GM12878 (cell line): ENCODE data around the gene GNG13. TPM values are rescaled to one million over a fixed set of nuclear protein-coding genes. Genes with fewer than 3 reads are reported as not detected.

ENCODE experiments used
- ATAC-seq: fragments of 200-7000 bp; cut with Tn5 transposase; 3 replicates; pipeline ENCODE4 v1.9.1; 2020; ENCODE audit warnings: mild to moderate bottlenecking, moderate library complexity
- BruUV-seq: library from RNA; stranded (reverse); fragments of 400-500 nt; replicated peaks from 2 replicates; lab custom pipeline; 2021; lab: Mats Ljungman, UMichigan
- CTCF ChIA-PET: fragments of 300-600 bp; sonication (Branson Sonifier 250); formaldehyde crosslinking; extraction: SDS; loops from one replicate; lab custom pipeline; 2021; ENCODE audit warnings: inconsistent platforms; lab: Yijun Ruan, JAX
- POLR2A ChIA-PET: fragments of 350-600 bp; formaldehyde crosslinking; extraction: SDS; loops from one replicate; lab custom pipeline; 2021; ENCODE audit warnings: inconsistent platforms; lab: Charles Lee
- RAD21 ChIA-PET: fragments of 300-600 bp; sonication (Branson Sonifier 250); formaldehyde crosslinking; loops from one replicate; lab custom pipeline; 2023; ENCODE audit warnings: antibody characterized with exemption; ENCODE audit not compliant: unreplicated experiment; lab: Charles Lee
- SMC1A ChIA-PET: fragments of 300-600 bp; sonication (Branson Sonifier 250); formaldehyde crosslinking; loops from one replicate; lab custom pipeline; 2023; ENCODE audit not compliant: unreplicated experiment, uncharacterized antibody; lab: Charles Lee
- DNase-seq: peaks from one replicate; pipeline ENCODE4 v3.0.0-alpha.2; 2011; ENCODE audit warnings: low read depth, low spot score
- FAIRE-seq: peaks from 3 replicates; lab custom pipeline; 2011; peaks lifted over from hg19 to GRCh38; lab: Jason Lieb, UNC
- H2AFZ ChIP-seq: 2 replicates; pipeline ENCODE4 v1.6.0; 2011; ENCODE audit warnings: low read depth, low read length, control low read depth; ENCODE audit not compliant: control insufficient read depth
- H3K27ac ChIP-seq: 2 replicates; pipeline ENCODE4 v1.5.1; 2011; ENCODE audit warnings: control low read depth; ENCODE audit not compliant: control insufficient read depth, insufficient read depth
- H3K27me3 ChIP-seq, 2 experiments: replicated peaks in 1 of 2; 2 replicates each; pipeline versions ENCODE4 v1.6.0 to v1.6.1; 2011; ENCODE audit warnings: low read length in 1 of 2; ENCODE audit not compliant: control insufficient read depth in 2 of 2, insufficient read depth in 2 of 2
- H3K36me3 ChIP-seq, 2 experiments: 2 replicates each; pipeline ENCODE4 v1.5.1; 2011; ENCODE audit warnings: low read length in 1 of 2; ENCODE audit not compliant: control insufficient read depth in 2 of 2, insufficient read depth in 2 of 2
- H3K4me1 ChIP-seq: 2 replicates; pipeline ENCODE4 v1.6.1; 2011; ENCODE audit warnings: mild to moderate bottlenecking, low read length, moderate library complexity, mixed read lengths; ENCODE audit not compliant: control insufficient read depth, insufficient read depth
- H3K4me2 ChIP-seq: 2 replicates; pipeline ENCODE4 v1.6.0; 2011; ENCODE audit warnings: control low read depth; ENCODE audit not compliant: control insufficient read depth, insufficient read depth
- H3K4me3 ChIP-seq: fragments of 200-600 bp; sonication (generic); 2 replicates; pipeline ENCODE4 v1.5.1; 2016
- H3K79me2 ChIP-seq: 2 replicates; pipeline ENCODE4 v1.6.0; 2011; ENCODE audit warnings: low read length; ENCODE audit not compliant: control insufficient read depth, insufficient read depth
- H3K9ac ChIP-seq: 2 replicates; pipeline ENCODE4 v1.8.0; 2011; ENCODE audit warnings: low read length, control low read depth, mixed read lengths; ENCODE audit not compliant: control insufficient read depth, insufficient read depth
- H3K9me3 ChIP-seq: replicated peaks from 3 replicates; pipeline ENCODE4 v1.5.1; 2011; ENCODE audit warnings: mild to moderate bottlenecking, low read length; ENCODE audit not compliant: control insufficient read depth, insufficient read depth
- H4K20me1 ChIP-seq: 2 replicates; pipeline ENCODE4 v1.6.0; 2011; ENCODE audit not compliant: control insufficient read depth, insufficient read depth
- BHLHE40 ChIP-seq, 2 experiments: fragments of 450-650 bp in 1 of 2; IDR thresholded peaks; 2 replicates each; pipeline ENCODE4 v1.6.1; 2011 to 2017; ENCODE audit warnings: low read depth in 2 of 2, borderline replicate concordance in 1 of 2, improper control_type of control experiment in 1 of 2, low read length in 1 of 2, mild to moderate bottlenecking in 1 of 2
- CHD4 ChIP-seq: fragments of 200-600 bp; sonication (generic); IDR thresholded peaks from 2 replicates; pipeline ENCODE4 v1.6.1; 2016; ENCODE audit warnings: mild to moderate bottlenecking
- CREB1 ChIP-seq: IDR thresholded peaks from 2 replicates; pipeline ENCODE4 v1.6.1; 2012; ENCODE audit warnings: low read depth, mild to moderate bottlenecking, inconsistent platforms
- GABPA ChIP-seq: IDR thresholded peaks from 2 replicates; pipeline ENCODE4 v1.6.1; 2014; ENCODE audit warnings: antibody characterized with exemption, low read depth, mild to moderate bottlenecking, inconsistent platforms
- IRF3 ChIP-seq: fragments of 450-650 bp; IDR thresholded peaks from 2 replicates; pipeline ENCODE4 v1.6.1; 2014; ENCODE audit warnings: mild to moderate bottlenecking
- NFIC ChIP-seq: IDR thresholded peaks from 2 replicates; pipeline ENCODE4 v1.6.1; 2012; ENCODE audit warnings: low read depth, mild to moderate bottlenecking, inconsistent platforms, low read length, moderate library complexity
- RB1 ChIP-seq: fragments of 450-650 bp; formaldehyde crosslinking; IDR thresholded peaks from 2 replicates; pipeline ENCODE4 v1.6.1; 2017; ENCODE audit warnings: mild to moderate bottlenecking, borderline replicate concordance
- RUNX3 ChIP-seq: IDR thresholded peaks from 2 replicates; pipeline ENCODE4 v1.6.1; 2012; ENCODE audit warnings: low read length, inconsistent platforms
- SMARCA5 ChIP-seq: fragments of 450-650 bp; IDR thresholded peaks from 2 replicates; pipeline ENCODE4 v1.6.1; 2017; ENCODE audit warnings: mild to moderate bottlenecking
- SPI1 ChIP-seq: IDR thresholded peaks from 2 replicates; pipeline ENCODE4 v1.6.1; 2011; ENCODE audit warnings: low read depth, mild to moderate bottlenecking, low read length, moderate library complexity, borderline replicate concordance; ENCODE audit not compliant: insufficient read depth
- WGBS: methylation state at CpG from one replicate; pipeline ENCODE4 v1.1.6; 2016; ENCODE audit warnings: low lambda C conversion rate; ENCODE audit not compliant: insufficient replicate concordance, insufficient coverage; ENCODE audit errors: missing lambda C conversion rate; 5-methylcytosine and 5-hydroxymethylcytosine counted together
- in situ Hi-C: fragments of 300-500 bp; cut with MboI; formaldehyde crosslinking; loops from 9 replicates; pipeline ENCODE4 v1.14.3; 2018; ENCODE audit warnings: mixed read lengths
- intact Hi-C: fragments of 100-400 bp; cut with micrococcal nuclease; formaldehyde crosslinking; loops from one replicate; pipeline ENCODE4 v1.14.2; 2022; ENCODE audit not compliant: unreplicated experiment
- polyA plus RNA-seq, 11 experiments: library from polyadenylated mRNA; depleted of rRNA in 4 of 11; unstranded in 6 of 11; stranded (reverse) in 5 of 11; fragments of >200 nt; fragmentation: Nextera tagmentation in 4 of 11; fragmentation: Illumina TruSeq in 1 of 11; extraction: Ambion mirVana in 4 of 11; extraction: Trizol in 1 of 11; gene quantifications; 1 replicate in 1 of 11; 2 replicates in 10 of 11; pipeline versions ENCODE4 v1.2.1 to v1.2.3, GENCODE V29; 2011 to 2016; ENCODE audit warnings: inconsistent platforms in 2 of 11, missing spikeins in 2 of 11, low read depth in 1 of 11
- total RNA-seq, 4 experiments: library from RNA; depleted of rRNA in 3 of 4; stranded (reverse); fragments of >200 nt in 3 of 4; fragmentation: Illumina TruSeq in 1 of 4; extraction: Trizol in 1 of 4; gene quantifications; 2 replicates each; pipeline versions ENCODE4 v1.2.1 to v1.2.3, GENCODE V29; 2013 to 2021
- TF ChIP-seq, protein P1 (sequence below): IDR thresholded peaks from 2 replicates; pipeline ENCODE4 v1.6.1; 2012; ENCODE audit warnings: low read depth, low read length, improper control_type of control experiment
- TF ChIP-seq, protein P2 (sequence below): fragments of 450-650 bp; IDR thresholded peaks from 2 replicates; pipeline ENCODE4 v1.6.1; 2017; ENCODE audit warnings: borderline replicate concordance

Gene GNG13
- total and polyA plus RNA-seq, 10 of the 15 experiments (the other 5 are each of a cell fraction or from before 2014, with no cell fraction given): not detected

- TF ChIP-seq CHD4: no peak
- no peak for TF ChIP-seq NFIC
- TF ChIP-seq, all 136 proteins: peak for 0
Measured at GRCh38 chr16:822909-823297, 22.4 kb upstream of the GNG13 start (continued).

DNA sequence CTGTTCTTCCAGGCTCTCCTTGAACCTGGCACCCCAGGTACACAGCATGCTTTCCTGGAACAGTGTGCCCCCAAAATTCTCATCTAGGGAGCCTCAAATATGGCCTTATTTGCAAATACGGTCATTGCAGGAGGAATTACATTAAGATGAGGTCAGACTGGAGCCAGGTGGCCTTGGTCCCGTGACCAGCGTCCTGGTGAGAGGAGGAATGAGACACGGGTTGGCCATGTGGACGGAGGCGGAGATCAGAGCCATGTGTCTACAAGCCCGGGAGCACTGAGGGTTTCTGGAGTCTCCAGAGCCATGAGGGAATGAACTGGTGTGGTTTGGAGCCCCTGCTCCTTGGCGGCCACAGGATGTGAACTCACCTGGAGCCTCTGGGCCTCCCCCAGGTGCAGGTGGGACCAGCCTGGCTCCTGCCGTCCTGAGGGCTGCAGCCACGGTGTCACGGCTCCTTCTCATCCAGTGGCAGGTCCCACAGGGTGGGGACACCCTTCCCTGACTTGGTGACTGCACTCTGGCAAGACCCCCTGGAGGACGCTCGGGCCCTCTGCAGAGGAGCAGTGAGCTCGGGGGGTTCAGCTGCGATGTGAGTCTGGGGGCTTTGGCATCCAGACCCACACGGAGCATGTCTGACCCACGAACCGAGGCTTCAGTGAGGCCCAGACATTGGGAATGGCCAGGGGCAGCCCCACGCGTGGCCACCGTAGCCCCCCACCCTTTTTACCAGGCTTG, 21.8 kb upstream of the GNG13 start:
- in situ Hi-C loops: no loop called here
- CTCF ChIA-PET: no interaction called here
- FAIRE-seq: no peak

More for the DNA sequence above, 21.8 kb upstream of the GNG13 start:
- ChIA-PET POLR2A (no interaction called here), RAD21 (no interaction called here), SMC1A (no interaction called here)
- no peaks in the 10 kb centered on the region for H3K27me3 ChIP-seq
- no peaks in the 10 kb centered on the region for H3K79me2 ChIP-seq
- no peaks in the 10 kb centered on the region for H3K36me3 ChIP-seq
- no peak for DNase-seq
- H2AFZ ChIP-seq: no peak overlapping the region
- WGBS: 59% methylated on average over 21 of the region's 21 CpGs
- intact Hi-C loops: no loop called here
- no TSS peak for BruUV-seq
- H3K9ac ChIP-seq: no peak overlapping the region
- H3K4me1 ChIP-seq: no peaks in the 10 kb centered on the region
- TF ChIP-seq SMARCA5: no peak
- TF ChIP-seq RB1: no peak
- no peak for TF ChIP-seq SPI1
- TF ChIP-seq IRF3: no peak
- TF ChIP-seq, protein P1, sequence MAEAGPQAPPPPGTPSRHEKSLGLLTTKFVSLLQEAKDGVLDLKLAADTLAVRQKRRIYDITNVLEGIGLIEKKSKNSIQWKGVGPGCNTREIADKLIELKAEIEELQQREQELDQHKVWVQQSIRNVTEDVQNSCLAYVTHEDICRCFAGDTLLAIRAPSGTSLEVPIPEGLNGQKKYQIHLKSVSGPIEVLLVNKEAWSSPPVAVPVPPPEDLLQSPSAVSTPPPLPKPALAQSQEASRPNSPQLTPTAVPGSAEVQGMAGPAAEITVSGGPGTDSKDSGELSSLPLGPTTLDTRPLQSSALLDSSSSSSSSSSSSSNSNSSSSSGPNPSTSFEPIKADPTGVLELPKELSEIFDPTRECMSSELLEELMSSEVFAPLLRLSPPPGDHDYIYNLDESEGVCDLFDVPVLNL: no peak
- TF ChIP-seq, protein P2, sequence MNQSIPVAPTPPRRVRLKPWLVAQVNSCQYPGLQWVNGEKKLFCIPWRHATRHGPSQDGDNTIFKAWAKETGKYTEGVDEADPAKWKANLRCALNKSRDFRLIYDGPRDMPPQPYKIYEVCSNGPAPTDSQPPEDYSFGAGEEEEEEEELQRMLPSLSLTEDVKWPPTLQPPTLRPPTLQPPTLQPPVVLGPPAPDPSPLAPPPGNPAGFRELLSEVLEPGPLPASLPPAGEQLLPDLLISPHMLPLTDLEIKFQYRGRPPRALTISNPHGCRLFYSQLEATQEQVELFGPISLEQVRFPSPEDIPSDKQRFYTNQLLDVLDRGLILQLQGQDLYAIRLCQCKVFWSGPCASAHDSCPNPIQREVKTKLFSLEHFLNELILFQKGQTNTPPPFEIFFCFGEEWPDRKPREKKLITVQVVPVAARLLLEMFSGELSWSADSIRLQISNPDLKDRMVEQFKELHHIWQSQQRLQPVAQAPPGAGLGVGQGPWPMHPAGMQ: no peak
- TF ChIP-seq GABPA: no peak
- no peak for TF ChIP-seq RUNX3
- no peak for TF ChIP-seq CREB1
- no peak for TF ChIP-seq BHLHE40 (IDR thresholded peaks at IDR 0.05; ENCODE audit: borderline replicate concordance in 1 of 2, low read depth in 2 of 2, low read length in 1 of 2)
- H3K4me3 ChIP-seq: no peak overlapping the region
- H4K20me1 ChIP-seq: no peaks in the 10 kb centered on the region
- H3K9me3 ChIP-seq: no peaks in the 10 kb centered on the region; the same call in 2 of the 3 replicates
- no peak overlapping the region for H3K27ac ChIP-seq
- no peak overlapping the region for H3K4me2 ChIP-seq
- ATAC-seq: no peak
